Hepatic stellate cell (primary cell): ENCODE measurements around the gene EGR1.
"Not testable (repeated sequence)": the region's sequence is repeated elsewhere in the genome, so short reads cannot be mapped to it uniquely, and the experiment has no call there.

Experiments used
- DNase-seq: peaks from one replicate; pipeline ENCODE4 v3.0.0; 2011; ENCODE audit warnings: low spot score

EGR1 gene

DNA sequence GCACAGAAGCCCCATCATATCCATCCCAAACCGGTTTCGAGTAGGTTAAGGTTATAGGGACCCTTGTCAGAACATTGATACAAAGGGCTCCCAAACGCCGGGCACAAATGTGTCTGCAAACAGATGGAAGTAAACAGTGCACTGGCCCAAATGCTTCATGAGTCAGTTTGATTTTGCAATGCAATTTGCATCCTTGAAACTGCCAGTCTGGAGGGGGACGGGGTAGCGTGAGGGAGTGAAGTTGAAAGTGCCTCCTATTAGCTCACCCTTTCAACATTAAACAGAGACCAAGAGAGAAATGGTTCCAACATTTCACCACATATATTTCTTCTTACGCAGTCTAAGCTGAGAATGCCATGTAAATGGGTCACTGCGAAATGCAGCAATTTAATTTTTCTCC is 42.2 kb downstream of the EGR1 start:
- not testable (repeated sequence) for DNase-seq

DNA sequence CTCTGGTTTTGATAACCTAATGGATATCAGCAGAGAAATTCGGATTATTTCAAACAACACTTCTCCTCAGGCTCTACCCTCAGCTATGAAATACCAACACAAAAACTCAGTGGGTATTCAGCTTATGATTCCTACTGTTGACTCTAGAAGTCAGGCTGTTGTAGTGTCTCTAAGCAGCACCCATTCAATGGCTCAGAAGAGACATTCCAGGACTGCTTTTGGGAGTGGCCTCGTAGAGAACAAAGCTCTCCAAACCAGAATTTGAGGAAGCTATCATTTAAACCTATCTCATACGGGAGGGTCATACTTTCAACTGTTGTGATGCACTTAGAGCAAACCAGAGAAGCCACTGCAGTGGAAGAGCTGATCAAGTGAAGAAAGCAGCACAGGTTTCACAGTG is 43.7 kb downstream of the EGR1 start:
- DNase-seq: no peak

DNA sequence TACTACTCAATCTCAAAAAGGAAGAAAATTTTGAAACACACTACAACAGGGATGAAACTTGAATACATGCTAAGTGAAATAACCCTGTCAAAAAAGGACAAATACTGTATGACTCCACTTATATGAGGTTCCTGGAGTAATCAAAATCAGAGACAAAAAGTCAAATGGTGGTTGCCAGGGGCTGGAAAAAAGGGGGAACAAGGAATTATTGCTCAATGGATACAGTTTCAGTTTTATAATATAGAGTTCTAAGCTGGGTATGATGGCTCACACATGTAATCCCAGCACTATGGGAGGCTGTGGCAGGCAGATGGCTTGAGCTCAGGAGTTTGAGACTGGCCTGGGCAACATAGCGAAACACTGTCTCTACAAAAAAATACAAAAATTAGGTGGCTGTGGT is 48.7 kb downstream of the EGR1 start:
- no peak for DNase-seq

DNA sequence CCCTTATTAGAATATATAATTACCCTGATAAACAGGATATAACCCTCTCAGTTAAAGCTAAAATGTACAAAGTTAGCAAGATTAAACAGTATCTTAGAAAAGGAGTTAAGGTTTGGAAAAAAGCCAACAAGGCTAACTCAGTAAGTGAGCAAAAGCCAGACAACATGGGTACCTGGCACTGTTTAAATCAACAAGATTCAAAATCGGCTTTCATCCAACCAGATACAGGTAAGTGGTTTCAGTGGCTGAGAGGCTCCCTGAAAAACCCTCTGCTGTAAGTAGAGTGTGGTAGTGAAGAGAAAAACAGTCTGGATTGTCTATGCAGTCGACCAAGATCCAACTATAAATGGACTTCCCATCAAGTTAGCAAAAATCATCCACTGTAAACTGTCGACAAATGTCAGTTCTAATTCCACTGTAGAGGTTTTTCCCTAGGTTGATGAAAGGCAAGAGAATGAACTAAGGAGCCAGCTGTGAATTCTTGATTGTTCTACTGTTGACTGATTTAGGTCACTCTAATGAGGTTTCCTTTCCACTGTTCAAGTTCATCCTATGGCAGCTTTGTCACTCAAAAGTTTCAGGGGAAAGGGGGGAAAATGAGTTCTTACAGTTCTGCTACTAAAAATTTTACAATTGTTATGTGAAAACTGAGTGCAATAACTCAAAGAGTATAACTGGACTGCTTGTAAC is 50.4 kb downstream of the EGR1 start:
- DNase-seq: no peak

DNA sequence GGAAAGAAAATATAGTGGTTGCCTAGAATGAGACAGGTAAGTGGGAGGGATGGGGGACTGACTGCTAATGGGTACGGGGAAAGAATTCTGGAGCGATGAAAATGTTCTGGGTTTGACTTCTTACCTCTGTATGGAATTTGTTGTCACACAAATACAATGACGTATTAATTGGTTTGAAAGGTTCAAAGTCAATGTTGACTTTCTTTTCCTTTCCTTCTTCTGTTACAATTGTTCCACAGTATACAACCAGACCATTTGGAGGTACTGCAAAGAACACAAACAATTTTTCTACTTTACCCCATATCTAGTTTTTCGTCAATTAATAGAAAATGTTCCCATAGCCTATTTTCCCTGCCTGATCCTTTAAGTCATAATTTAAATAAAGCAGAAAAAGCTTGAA is 52.2 kb downstream of the EGR1 start:
- no peak for DNase-seq
